Natural killer cell (primary cell): ENCODE results near the gene POLR1A. TPM values are rescaled to one million over a fixed set of nuclear protein-coding genes. Genes with fewer than 3 reads are reported as not detected.

Experiments used
- ATAC-seq, 3 donors: fragments of 150-1000 bp in 2 of 3; fragments of 200-7000 bp in 1 of 3; cut with Tn5 transposase; 1 replicate in 1 of 3; 2 replicates in 2 of 3; pipeline ENCODE4 v1.10.0; 2021; ENCODE audit warnings: mild to moderate bottlenecking in 2 of 3, moderate library complexity in 2 of 3
- DNase-seq, 2 donors: peaks; one replicate each; pipeline versions ENCODE4 v3.0.0 to v3.0.0-alpha.2; 2013 to 2021; ENCODE audit warnings: mixed read lengths in 1 of 2
- H3K27ac ChIP-seq: one replicate; pipeline ENCODE4 v1.5.1; 2013; ENCODE audit warnings: mild to moderate bottlenecking, low read length
- H3K27me3 ChIP-seq: one replicate; pipeline ENCODE4 v1.6.1; 2013; ENCODE audit warnings: low read length; ENCODE audit not compliant: control insufficient read depth, insufficient read depth
- H3K36me3 ChIP-seq: one replicate; pipeline ENCODE4 v1.6.1; 2013; ENCODE audit warnings: low read length; ENCODE audit not compliant: control insufficient read depth, insufficient read depth
- H3K4me1 ChIP-seq: one replicate; pipeline ENCODE4 v1.6.1; 2013; ENCODE audit warnings: low read length; ENCODE audit not compliant: control insufficient read depth, insufficient read depth
- H3K4me3 ChIP-seq: one replicate; pipeline ENCODE4 v1.5.1; 2013; ENCODE audit warnings: low read length
- H3K9me3 ChIP-seq: one replicate; pipeline ENCODE4 v1.6.1; 2013; ENCODE audit warnings: low read length; ENCODE audit not compliant: control insufficient read depth, insufficient read depth
- H3K27ac Mint-ChIP-seq, 2 donors: one replicate each; pipeline ENCODE4 v1.8.0; 2022; ENCODE audit warnings: mild to moderate bottlenecking in 2 of 2, mixed read lengths in 2 of 2, moderate library complexity in 1 of 2
- H3K27me3 Mint-ChIP-seq, 2 donors: one replicate each; pipeline ENCODE4 v1.8.0; 2022; ENCODE audit warnings: low read depth in 2 of 2, mixed read lengths in 2 of 2
- H3K36me3 Mint-ChIP-seq: one replicate; pipeline ENCODE4 v1.8.0; 2022; ENCODE audit warnings: mixed read lengths
- H3K4me1 Mint-ChIP-seq, 2 donors: one replicate each; pipeline ENCODE4 v1.8.0; 2022; ENCODE audit warnings: mixed read lengths in 2 of 2
- H3K4me3 Mint-ChIP-seq: one replicate; pipeline ENCODE4 v1.8.0; 2022; ENCODE audit warnings: mild to moderate bottlenecking, moderate library complexity, mixed read lengths
- H3K9me3 Mint-ChIP-seq, 2 donors: one replicate each; pipeline ENCODE4 v1.8.0; 2022; ENCODE audit warnings: mixed read lengths in 2 of 2
- WGBS: methylation state at CpG from one replicate; pipeline ENCODE4 v1.1.7; 2013; ENCODE audit warnings: missing lambda C conversion rate; ENCODE audit not compliant: insufficient coverage; 5-methylcytosine and 5-hydroxymethylcytosine counted together
- intact Hi-C: fragments of 100-400 bp; cut with micrococcal nuclease; formaldehyde crosslinking; loops from one replicate; pipeline ENCODE4 v1.14.2; 2022
- total RNA-seq, 4 donors: library from RNA; stranded (reverse); fragments of 120-200 nt in 1 of 4; gene quantifications; one replicate each; pipeline versions ENCODE4 v1.2.3 to v1.2.4, GENCODE V29; 2013 to 2022
- TF ChIP-seq, protein P1 (sequence below): fragments of 200-600 bp; IDR thresholded peaks from one replicate; pipeline ENCODE4 v1.8.0; 2022; ENCODE audit warnings: antibody characterized with exemption

The POLR1A gene
- total RNA-seq, 3 donors from 2014 or later (not counting 1 experiment from before 2014, with no cell fraction given): 19.7 to 26.5 (median 22.8) TPM

DNA sequence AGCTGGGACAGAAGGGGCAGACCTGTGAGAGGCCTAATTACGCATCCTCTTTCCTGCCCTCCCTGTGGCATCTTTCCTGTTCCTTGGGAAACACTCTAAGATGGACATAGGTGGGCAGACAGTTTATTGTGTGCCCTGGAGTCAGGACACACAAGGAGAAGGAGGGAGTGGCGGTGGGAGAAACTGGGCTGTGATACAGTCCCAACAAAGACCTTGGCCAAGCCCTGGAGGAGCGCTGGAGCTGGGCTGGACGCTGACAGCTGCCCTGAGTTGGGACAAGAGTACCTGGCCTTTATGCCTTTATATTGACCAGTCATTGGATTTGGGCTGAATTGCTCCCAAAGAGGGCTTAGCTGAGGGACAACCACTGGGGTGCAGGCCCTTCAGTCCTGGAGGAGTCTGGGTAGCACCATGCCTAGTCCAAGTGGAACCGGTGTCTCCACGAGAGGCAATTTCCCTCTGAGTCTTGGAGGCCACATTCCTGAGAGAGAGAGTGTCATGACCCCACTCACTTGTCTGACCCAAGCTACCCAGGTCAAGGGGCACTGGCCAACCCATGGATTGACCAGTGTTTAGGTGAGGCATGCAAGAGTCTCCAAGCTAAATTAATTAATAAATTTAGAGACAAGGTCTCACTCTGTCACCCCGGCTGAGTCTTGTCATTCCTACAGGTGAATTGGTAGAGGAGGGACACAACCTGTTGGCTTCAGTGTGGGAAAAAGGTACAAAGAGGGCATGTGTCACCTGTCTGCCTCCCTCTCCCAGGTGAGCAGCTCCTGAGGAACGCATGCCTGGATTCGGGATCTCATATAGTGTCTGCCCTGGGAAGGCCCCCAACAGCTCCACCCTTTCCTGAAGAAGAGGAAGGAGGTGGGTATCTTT lies 109.8 kb downstream of the POLR1A start:
- DNase-seq: no peak
- H3K4me3 ChIP-seq: no peak overlapping the region
- no peaks in the 10 kb centered on the region for H3K36me3 ChIP-seq
- no peaks in the 10 kb centered on the region for H3K27me3 ChIP-seq
- H3K4me1 ChIP-seq: peaks cover 74% of the 10 kb centered on the region
- TF ChIP-seq, protein P1, sequence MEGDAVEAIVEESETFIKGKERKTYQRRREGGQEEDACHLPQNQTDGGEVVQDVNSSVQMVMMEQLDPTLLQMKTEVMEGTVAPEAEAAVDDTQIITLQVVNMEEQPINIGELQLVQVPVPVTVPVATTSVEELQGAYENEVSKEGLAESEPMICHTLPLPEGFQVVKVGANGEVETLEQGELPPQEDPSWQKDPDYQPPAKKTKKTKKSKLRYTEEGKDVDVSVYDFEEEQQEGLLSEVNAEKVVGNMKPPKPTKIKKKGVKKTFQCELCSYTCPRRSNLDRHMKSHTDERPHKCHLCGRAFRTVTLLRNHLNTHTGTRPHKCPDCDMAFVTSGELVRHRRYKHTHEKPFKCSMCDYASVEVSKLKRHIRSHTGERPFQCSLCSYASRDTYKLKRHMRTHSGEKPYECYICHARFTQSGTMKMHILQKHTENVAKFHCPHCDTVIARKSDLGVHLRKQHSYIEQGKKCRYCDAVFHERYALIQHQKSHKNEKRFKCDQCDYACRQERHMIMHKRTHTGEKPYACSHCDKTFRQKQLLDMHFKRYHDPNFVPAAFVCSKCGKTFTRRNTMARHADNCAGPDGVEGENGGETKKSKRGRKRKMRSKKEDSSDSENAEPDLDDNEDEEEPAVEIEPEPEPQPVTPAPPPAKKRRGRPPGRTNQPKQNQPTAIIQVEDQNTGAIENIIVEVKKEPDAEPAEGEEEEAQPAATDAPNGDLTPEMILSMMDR: no peak
- no peak overlapping the region for H3K4me3 Mint-ChIP-seq
- H3K27ac Mint-ChIP-seq: peak overlapping the region in 1 of 2 donors; percentile 86
- H3K9me3 Mint-ChIP-seq: no peaks in the 10 kb centered on the region
- intact Hi-C loops: loop anchor here (5.0 kb wide), 1 partner anchor 41 kb away; no protein-coding TSS in a partner anchor
- peaks cover 40 to 61% of the 10 kb centered on the region in 2 donors for H3K4me1 Mint-ChIP-seq
- WGBS: 95% methylated on average over 9 of the region's 9 CpGs
- H3K9me3 ChIP-seq: no peaks in the 10 kb centered on the region
- no peaks in the 10 kb centered on the region for H3K36me3 Mint-ChIP-seq
- no peaks in the 10 kb centered on the region for H3K27me3 Mint-ChIP-seq
- no peak for ATAC-seq
- no peak overlapping the region for H3K27ac ChIP-seq

DNA sequence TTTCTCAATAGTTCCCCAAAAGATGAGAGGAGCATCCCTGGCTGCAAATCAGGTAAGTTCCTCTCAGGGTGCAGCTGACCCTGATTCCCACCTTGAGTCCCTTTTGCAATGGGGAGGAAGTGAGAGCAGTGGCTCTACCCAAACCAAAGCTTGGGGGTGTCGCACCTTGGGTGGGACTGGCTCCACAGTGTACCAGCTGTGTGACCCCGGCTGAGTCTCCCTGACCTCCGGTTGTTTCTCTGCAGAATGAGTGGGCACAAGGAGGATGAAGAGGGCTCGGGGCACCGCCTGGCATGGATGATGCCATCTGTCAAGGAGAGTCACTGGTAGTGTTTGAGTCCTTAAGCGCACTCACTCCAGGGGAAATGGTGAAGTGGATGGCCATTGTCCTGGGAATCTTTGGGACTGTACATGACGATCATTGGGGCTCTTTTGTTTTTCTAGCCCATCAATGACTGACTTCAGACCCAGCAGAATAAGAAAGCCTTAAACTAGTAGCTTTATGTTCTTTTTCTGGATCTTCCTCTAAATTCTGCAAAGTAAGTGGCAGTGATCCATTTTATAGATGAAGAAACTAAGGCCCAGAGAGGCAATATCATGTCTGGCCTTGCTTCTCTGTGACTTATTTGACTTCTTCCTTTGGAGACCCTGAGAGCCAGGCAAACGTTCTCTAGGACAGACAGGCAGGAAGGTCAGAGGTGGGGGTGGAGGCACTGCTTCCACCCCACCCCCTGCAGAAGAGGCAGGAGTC lies 110.6 kb downstream of the POLR1A start:
- Histone ChIP-seq H3K27ac (peak overlapping the region; percentile 52), H3K4me3 (no peak overlapping the region), H3K4me1 (peaks cover 69% of the 10 kb centered on the region), H3K27me3 (no peaks in the 10 kb centered on the region), H3K36me3 (no peaks in the 10 kb centered on the region), H3K9me3 (no peaks in the 10 kb centered on the region)
- peaks cover 36 to 54% of the 10 kb centered on the region in 2 donors for H3K4me1 Mint-ChIP-seq
- peak overlapping the region; percentile 52 for H3K4me3 Mint-ChIP-seq
- 67% methylated on average over 8 of the region's 8 CpGs for WGBS
- intact Hi-C loops: loop anchor here (5.0 kb wide), 1 partner anchor 42 kb away; no protein-coding TSS in a partner anchor
- no peaks in the 10 kb centered on the region for H3K36me3 Mint-ChIP-seq
- TF ChIP-seq, protein P1: no peak
- no peak for DNase-seq
- peak overlapping the region; percentile 63 to 86 for H3K27ac Mint-ChIP-seq
- no peak for ATAC-seq
- no peaks in the 10 kb centered on the region for H3K27me3 Mint-ChIP-seq
- no peaks in the 10 kb centered on the region for H3K9me3 Mint-ChIP-seq

DNA sequence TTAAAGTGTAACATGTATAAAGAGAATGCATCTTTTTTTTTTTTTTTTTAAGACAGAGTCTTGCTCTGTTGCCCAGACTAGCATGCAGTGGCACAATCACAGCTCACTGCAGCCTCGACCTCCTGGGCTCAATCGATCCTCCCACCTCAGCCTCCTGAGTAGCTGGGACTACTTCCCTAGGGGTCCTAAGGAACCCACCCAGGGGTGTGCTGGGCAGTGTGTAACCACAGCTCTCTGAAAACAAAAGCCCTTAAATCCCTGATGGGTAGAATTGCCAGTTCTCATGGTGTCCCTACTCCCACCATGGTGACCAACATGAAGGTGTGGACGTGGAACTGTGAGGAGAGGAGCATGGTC lies 111.3 kb downstream of the POLR1A start:
- intact Hi-C loops: no loop called here
- ATAC-seq (peak in 2 of 3 donors; percentile 8 to 22), DNase-seq (no peak)
- TF ChIP-seq, protein P1: no peak
- Histone ChIP-seq H3K4me1 (peaks cover 63% of the 10 kb centered on the region), H3K4me3 (no peak overlapping the region), H3K27ac (peak overlapping the region; percentile 52), H3K27me3 (no peaks in the 10 kb centered on the region), H3K36me3 (no peaks in the 10 kb centered on the region), H3K9me3 (no peaks in the 10 kb centered on the region)
- H3K27me3 Mint-ChIP-seq: no peaks in the 10 kb centered on the region
- peak overlapping the region; percentile 63 to 86 for H3K27ac Mint-ChIP-seq
- no peaks in the 10 kb centered on the region for H3K36me3 Mint-ChIP-seq
- H3K4me1 Mint-ChIP-seq: peaks cover 29 to 48% of the 10 kb centered on the region in 2 donors
- WGBS: 34% methylated on average over 3 of the region's 3 CpGs
- H3K9me3 Mint-ChIP-seq: no peaks in the 10 kb centered on the region
- peak overlapping the region; percentile 52 for H3K4me3 Mint-ChIP-seq
